Stimulated activated CD4-positive, alpha-beta T cell treated with anti-CD3 and anti-CD28 coated beads, TNF-alpha, amount 100 ng/mL, for 48 hours (primary cell): ENCODE data around the gene AFF4.
"Not testable (repeated sequence)": the region's sequence is repeated elsewhere in the genome, so short reads cannot be mapped to it uniquely, and the experiment has no call there.

Source experiments
- DNase-seq, 3 donors: peaks; one replicate each; pipeline ENCODE4 v3.0.0-alpha.2; 2020; ENCODE audit warnings: low read depth in 3 of 3

AFF4 gene

DNA sequence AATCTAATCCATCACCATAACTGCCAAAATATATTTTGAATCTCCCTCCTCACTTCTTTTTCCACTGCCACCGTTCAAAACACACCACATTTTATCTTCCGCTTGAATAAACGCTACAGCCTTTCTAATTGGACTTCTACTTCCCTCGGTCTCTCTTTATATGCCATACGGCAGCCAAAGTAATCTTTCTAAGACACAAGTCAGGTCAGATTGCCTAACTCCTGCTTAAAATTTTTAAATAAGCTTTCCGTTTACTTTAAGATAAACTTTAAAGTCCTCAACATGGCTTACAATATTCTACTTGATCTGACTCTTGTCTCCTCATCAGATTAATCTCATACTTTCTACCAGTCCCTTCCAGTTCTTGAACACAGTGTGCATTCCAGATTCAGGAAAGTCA, 9.7 kb downstream of the AFF4 start:
- DNase-seq: no peak

- no peak for DNase-seq
These were observed 10.6 kb downstream of the AFF4 start for GRCh38 chr5:132952829-132953228.

GRCh38 chr5:132951897-132952296, 11.5 kb downstream of the AFF4 start:
- DNase-seq: no peak

- no peak for DNase-seq
These were observed 14.3 kb downstream of the AFF4 start for GRCh38 chr5:132949136-132949535.

DNA sequence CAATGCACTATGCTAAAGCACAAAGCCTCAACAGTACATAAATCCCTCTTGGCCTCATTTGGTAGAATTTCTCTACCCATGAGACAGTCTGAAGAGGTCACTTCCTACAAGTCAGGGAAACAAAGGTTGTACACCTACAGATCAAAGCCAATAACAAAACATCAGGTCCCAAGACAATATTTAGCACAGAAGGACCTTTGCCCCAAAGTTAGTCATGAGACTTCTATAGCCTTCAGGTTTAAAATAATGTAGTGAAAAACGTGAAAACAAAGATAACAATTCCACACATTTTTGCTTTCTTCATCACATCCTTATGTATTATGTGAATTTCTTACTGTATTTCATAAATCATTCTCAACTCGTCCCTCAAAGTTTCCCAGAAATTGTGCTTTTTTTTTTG, 15.8 kb downstream of the AFF4 start:
- no peak for DNase-seq

DNA sequence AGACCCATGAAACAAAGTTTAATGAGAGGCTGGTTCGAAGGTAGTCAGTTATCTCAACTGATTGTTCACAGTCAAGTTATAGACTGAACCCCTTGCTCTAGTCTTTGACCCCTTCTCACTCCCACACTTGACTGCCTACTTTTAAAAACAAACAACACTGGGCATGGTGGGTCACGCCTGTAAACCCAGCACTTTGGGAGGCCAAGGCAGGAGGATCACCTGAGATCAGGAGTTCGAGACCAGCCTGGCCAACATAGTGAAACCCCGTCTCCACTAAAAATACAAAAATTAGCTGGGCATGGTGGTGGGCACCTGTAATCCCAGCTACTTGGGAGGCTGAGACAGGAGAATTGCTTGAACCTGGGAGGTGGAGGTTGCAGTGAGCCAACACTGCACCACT, 18.1 kb downstream of the AFF4 start:
- DNase-seq: not testable (repeated sequence)

DNA sequence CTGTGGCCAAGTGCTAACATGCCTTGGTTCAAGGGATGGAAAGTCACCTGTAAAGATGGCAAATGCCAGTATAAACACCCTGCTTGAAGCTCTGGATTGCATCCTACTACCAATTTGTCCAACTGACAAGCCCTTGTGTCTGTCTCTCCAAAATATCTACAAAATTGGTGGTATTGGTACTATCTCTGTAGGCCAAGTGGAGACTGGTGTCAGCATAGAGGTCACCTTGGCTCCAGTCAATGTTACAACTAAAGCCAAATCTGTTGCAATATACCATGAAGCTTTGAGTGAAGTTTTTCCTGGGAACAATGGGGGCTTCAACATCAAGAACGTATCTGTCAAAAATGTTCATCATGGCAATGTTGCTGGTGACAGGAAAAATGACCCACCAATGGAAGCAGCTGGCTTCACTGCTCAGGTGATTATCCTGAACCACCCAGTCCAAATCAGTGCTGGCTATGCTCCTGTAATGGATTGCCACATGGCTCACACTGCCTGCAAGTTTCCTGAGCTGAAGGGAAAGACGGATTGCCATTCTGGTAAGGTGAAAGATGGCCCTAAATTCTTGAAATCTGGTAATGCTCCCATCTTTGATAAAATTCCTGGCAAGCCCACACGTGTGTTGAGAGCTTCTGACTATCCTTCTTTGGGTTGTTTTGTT, 19.9 kb downstream of the AFF4 start:
- DNase-seq: no peak

DNA sequence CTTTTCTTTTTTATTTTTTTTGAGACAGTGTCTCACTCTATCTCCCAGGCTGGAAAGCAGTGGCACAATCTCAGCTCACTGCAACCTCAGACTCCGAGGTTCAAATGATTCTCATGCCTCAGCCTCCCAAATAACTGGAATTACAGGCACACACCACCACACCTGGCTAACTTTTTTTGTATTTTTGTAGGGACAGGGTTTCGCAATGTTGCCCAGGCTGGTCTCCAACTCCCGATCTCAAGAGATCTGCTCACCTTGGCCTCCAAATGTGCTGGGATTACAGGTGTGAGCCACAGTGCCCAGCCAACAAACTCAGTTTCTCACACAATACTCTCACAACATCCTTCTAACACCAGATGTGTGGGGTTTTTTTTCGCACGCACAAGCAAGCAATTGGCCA, 22.1 kb downstream of the AFF4 start:
- DNase-seq: no peak

DNA sequence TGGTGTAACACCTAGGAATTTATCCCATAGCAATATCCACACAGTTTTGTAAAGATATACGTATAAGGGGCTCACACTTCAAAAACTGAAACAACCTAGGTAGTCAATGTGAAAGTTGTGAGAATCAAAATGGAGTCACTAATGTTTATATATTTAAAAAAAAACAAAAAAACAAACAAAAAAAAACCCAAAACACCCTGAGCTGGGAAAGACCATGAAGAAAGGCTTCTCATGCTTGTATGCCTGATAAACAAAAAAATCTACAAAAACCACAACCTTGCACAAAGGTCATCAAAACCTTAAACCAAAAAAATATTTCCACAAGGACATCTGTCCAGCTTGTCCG, 35.4 kb downstream of the AFF4 start:
- no peak for DNase-seq

- no peak for DNase-seq
These were observed 35.9 kb downstream of the AFF4 start for GRCh38 chr5:132927355-132928061.

DNA sequence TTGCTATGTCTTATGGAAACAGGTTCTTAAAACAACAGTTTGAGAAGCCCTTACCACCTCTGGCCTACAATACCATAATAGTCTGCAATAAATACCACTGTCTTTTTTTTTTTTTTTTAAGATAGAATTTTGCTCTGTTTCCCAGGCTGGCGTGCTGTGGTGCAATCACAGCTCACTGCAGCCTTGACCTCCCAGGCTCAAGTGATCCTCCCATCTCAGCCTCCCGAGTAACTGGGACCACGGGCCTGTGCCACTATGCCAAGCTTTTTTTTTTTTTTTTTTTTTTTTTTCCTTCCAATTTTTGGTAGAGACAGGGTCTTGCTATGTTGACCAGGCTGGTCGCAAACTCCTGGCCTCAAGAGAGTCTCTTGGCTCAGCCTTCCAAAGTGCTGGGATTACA, 37.0 kb downstream of the AFF4 start:
- DNase-seq: no peak

- DNase-seq: no peak
These were observed 47.3 kb downstream of the AFF4 start for GRCh38 chr5:132916086-132916485.

- no peak for DNase-seq
These were observed 47.8 kb downstream of the AFF4 start for GRCh38 chr5:132915681-132916080.

GRCh38 chr5:132909702-132910101, 53.7 kb downstream of the AFF4 start:
- DNase-seq: no peak

- no peak for DNase-seq
These were observed 56.3 kb downstream of the AFF4 start for GRCh38 chr5:132907161-132907560.

- DNase-seq: no peak
These were observed 57.5 kb downstream of the AFF4 start for GRCh38 chr5:132905938-132906337.

DNA sequence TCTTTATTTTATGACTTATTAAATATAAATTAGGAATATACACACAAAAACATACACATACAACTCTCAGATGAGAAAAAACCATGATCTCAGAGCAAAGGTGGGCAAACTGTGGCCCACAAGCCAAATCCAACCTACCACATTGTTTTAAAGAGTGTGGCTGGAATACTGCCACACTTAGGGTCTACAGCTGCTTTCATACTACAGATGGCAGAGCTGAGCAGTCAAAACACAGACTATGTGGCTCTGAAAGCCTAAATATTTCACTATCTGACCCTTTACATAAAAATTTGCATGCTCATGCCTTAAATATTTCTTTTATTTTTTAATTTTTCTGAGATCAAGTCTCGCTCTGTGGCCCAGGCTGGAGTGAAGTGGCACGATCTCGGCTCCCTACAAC, 61.7 kb downstream of the AFF4 start:
- DNase-seq: no peak

GRCh38 chr5:132901036-132901435, 62.4 kb downstream of the AFF4 start:
- DNase-seq: no peak

- DNase-seq: no peak
These were observed 65.3 kb downstream of the AFF4 start for GRCh38 chr5:132898094-132898493.

- no peak for DNase-seq
These were observed 66.7 kb downstream of the AFF4 start for GRCh38 chr5:132896685-132897084.

DNA sequence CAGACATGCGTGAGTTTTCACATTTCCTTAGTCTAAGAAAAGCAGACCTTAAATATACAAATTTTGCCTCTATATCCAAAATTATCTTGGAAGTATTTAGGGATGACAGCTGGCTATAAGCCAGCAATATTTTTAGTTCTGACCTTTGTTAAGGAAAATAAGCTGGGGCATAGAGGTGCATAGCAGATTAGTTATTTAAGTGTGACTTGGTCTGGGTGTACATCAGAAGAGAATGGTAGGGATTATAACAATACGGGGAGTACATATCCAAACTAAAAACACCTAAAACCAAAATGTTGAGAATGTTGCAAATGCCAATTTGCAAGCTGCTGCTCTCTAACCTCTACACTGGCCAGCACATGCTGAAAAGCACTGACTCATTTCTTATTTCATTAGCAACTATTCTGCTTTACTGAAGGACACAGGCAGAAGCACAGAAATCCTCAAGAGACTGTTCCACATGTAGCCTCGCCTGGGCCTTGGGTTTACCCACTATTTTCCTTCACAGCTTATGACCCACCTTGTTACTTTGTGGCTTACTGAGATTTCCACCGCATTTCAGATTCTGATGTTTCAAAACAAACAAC, 67.6 kb downstream of the AFF4 start:
- DNase-seq: no peak

- DNase-seq: no peak
These were observed 72.6 kb downstream of the AFF4 start for GRCh38 chr5:132890817-132891216.

GRCh38 chr5:132889501-132889900, 73.9 kb downstream of the AFF4 start:
- no peak for DNase-seq
